HepG2 (cell line): ENCODE results near the gene ZNF213. TPM values are rescaled to one million over a fixed set of nuclear protein-coding genes. Genes with fewer than 3 reads are reported as not detected.

ENCODE experiments used
- AGO2 ChIP-seq: fragments of 200-400 bp; formaldehyde crosslinking; optimal IDR thresholded peaks from 2 replicates; pipeline ENCODE3; 2017; ENCODE audit warnings: mild to moderate bottlenecking, low read depth, low read length, moderate library complexity
- CHCHD3 ChIP-seq: sonication (generic); formaldehyde crosslinking; IDR thresholded peaks from 2 replicates; pipeline ENCODE4 v1.8.0; 2022; ENCODE audit warnings: mild to moderate bottlenecking, missing genetic modification reagents, moderate library complexity
- DMAP1 ChIP-seq: IDR thresholded peaks from 2 replicates; pipeline ENCODE4 v1.6.1; 2016
- ETV6 ChIP-seq: sonication (generic); formaldehyde crosslinking; conservative IDR thresholded peaks from 2 replicates; pipeline ENCODE4 v1.4.0; 2020; ENCODE audit warnings: missing genetic modification reagents
- HOXA7 ChIP-seq: sonication (generic); formaldehyde crosslinking; IDR thresholded peaks from 2 replicates; pipeline ENCODE4 v1.8.1; 2022; ENCODE audit warnings: mild to moderate bottlenecking, missing genetic modification reagents, moderate library complexity
- KAT2B ChIP-seq: fragments of 150-350 bp; IDR thresholded peaks from 2 replicates; pipeline ENCODE4 v1.6.1; 2014; ENCODE audit warnings: low read depth, low read length, borderline replicate concordance
- NFATC3 ChIP-seq: sonication (generic); formaldehyde crosslinking; IDR thresholded peaks from 2 replicates; pipeline ENCODE4 v1.5.1; 2020; ENCODE audit warnings: mild to moderate bottlenecking, missing genetic modification reagents
- PAXIP1 ChIP-seq: sonication (generic); formaldehyde crosslinking; conservative IDR thresholded peaks from 2 replicates; pipeline ENCODE4 v1.4.0; 2020; ENCODE audit warnings: mild to moderate bottlenecking, missing genetic modification reagents, moderate library complexity
- RAD21 ChIP-seq: fragments of 450-650 bp; formaldehyde crosslinking; IDR thresholded peaks from 2 replicates; pipeline ENCODE4 v1.5.0; 2020; ENCODE audit warnings: mild to moderate bottlenecking
- STAG1 ChIP-seq: sonication (generic); formaldehyde crosslinking; IDR thresholded peaks from 2 replicates; pipeline ENCODE4 v1.4.0; 2020; ENCODE audit warnings: missing genetic modification reagents
- TFDP2 ChIP-seq: sonication (generic); formaldehyde crosslinking; IDR thresholded peaks from 2 replicates; pipeline ENCODE4 v1.4.0; 2020; ENCODE audit warnings: missing genetic modification reagents
- TOE1 ChIP-seq: sonication (generic); formaldehyde crosslinking; IDR thresholded peaks from 2 replicates; pipeline ENCODE4 v1.4.0; 2020; ENCODE audit warnings: mild to moderate bottlenecking, missing genetic modification reagents
- WIZ ChIP-seq: sonication (generic); formaldehyde crosslinking; IDR thresholded peaks from 2 replicates; pipeline ENCODE4 v1.5.1; 2020; ENCODE audit warnings: mild to moderate bottlenecking, missing genetic modification reagents
- XBP1 ChIP-seq: sonication (generic); formaldehyde crosslinking; IDR thresholded peaks from 2 replicates; pipeline ENCODE4 v1.5.0; 2020; ENCODE audit warnings: missing genetic modification reagents
- ZBTB33 ChIP-seq: sonication (generic); formaldehyde crosslinking; IDR thresholded peaks from 2 replicates; pipeline ENCODE4 v1.4.0; 2020; ENCODE audit warnings: missing genetic modification reagents
- ZBTB38 ChIP-seq: sonication (generic); formaldehyde crosslinking; IDR thresholded peaks from 2 replicates; pipeline ENCODE4 v1.5.1; 2020; ENCODE audit warnings: mild to moderate bottlenecking, missing genetic modification reagents
- ZBTB4 ChIP-seq: sonication (generic); formaldehyde crosslinking; IDR thresholded peaks from 2 replicates; pipeline ENCODE4 v1.4.0; 2020; ENCODE audit warnings: missing genetic modification reagents, mild to moderate bottlenecking, borderline replicate concordance
- ZMAT3 ChIP-seq: sonication (generic); formaldehyde crosslinking; conservative IDR thresholded peaks from 2 replicates; pipeline ENCODE4 v1.7.0; 2021; ENCODE audit warnings: missing genetic modification reagents
- ZNF205 ChIP-seq: IDR thresholded peaks from 2 replicates; pipeline ENCODE4 v1.6.1; 2018; ENCODE audit warnings: missing biosample characterization, missing genetic modification reagents
- ZNF263 ChIP-seq: sonication (generic); formaldehyde crosslinking; IDR thresholded peaks from 2 replicates; pipeline ENCODE4 v1.4.0; 2020; ENCODE audit warnings: missing genetic modification reagents
- polyA plus RNA-seq, 8 experiments: library from polyadenylated mRNA; depleted of rRNA in 3 of 8; stranded (reverse) in 7 of 8; unstranded in 1 of 8; fragments of >200 nt; fragmentation: Illumina TruSeq in 4 of 8; extraction: Trizol in 4 of 8; gene quantifications; 2 replicates each; pipeline versions ENCODE4 v1.2.1 to v1.2.3, GENCODE V29; 2011 to 2016; ENCODE audit warnings: low read depth in 4 of 8, missing spikeins in 1 of 8, mixed read lengths in 1 of 8; ENCODE audit not compliant: insufficient read depth in 1 of 8
- total RNA-seq, 5 experiments: library from RNA; depleted of rRNA; stranded (reverse); fragments of >200 nt; fragmentation: Illumina TruSeq; extraction: Trizol; gene quantifications; 2 replicates each; pipeline ENCODE4 v1.2.3, GENCODE V29; 2016; ENCODE audit warnings: low read depth in 1 of 5

Gene ZNF213
- total and polyA plus RNA-seq, 2 of the 13 experiments (the other 11 are each of a cell fraction or from before 2014, with no cell fraction given), result 0.59 to 0.97 TPM

- TF ChIP-seq STAG1, result peak; percentile 67
- TF ChIP-seq WIZ (CRISPR knock-in tag), result no peak
- no peak for TF ChIP-seq NFATC3 (CRISPR knock-in tag)
- TF ChIP-seq ZNF205 (CRISPR knock-in tag), result no peak
- no peak for TF ChIP-seq ZNF263 (CRISPR knock-in tag)
- TF ChIP-seq AGO2, result peak; percentile 87
- TF ChIP-seq ZBTB33 (CRISPR knock-in tag), result peak; percentile 79
- peak; percentile 72 for TF ChIP-seq RAD21 (CRISPR knock-in tag)
- TF ChIP-seq TOE1, result no peak
- no peak for TF ChIP-seq ETV6 (CRISPR knock-in tag)
- no peak for TF ChIP-seq XBP1 (CRISPR knock-in tag)
- no peak for TF ChIP-seq ZMAT3 (CRISPR knock-in tag)
- no peak for TF ChIP-seq CHCHD3 (CRISPR knock-in tag)
- TF ChIP-seq DMAP1, result no peak
- TF ChIP-seq ZBTB38, result peak; percentile 82; the same call in 1 of the 2 replicates
- TF ChIP-seq KAT2B, result no peak
- TF ChIP-seq HOXA7 (CRISPR knock-in tag), result no peak
- TF ChIP-seq ZBTB4 (CRISPR knock-in tag), result no peak; the same call in 1 of the 2 replicates
- no peak for TF ChIP-seq TFDP2 (CRISPR knock-in tag)
- 0 out of 2 replicates have a peak, but pooled peaks have one; percentile 14 for TF ChIP-seq PAXIP1 (CRISPR knock-in tag)
Observed at GRCh38 chr16:3129137-3130131, 5.4 kb upstream of the ZNF213 start (continued).
